ENCODE measurements around the gene HES4. TPM values are rescaled to one million over a fixed set of nuclear protein-coding genes. Genes with fewer than 3 reads are reported as not detected.

HES4 gene
- total and polyA plus RNA-seq, 2 donors (not counting 3 experiments of a cell fraction or from before 2014, with no cell fraction given): 30.5 to 37.6 TPM

DNA sequence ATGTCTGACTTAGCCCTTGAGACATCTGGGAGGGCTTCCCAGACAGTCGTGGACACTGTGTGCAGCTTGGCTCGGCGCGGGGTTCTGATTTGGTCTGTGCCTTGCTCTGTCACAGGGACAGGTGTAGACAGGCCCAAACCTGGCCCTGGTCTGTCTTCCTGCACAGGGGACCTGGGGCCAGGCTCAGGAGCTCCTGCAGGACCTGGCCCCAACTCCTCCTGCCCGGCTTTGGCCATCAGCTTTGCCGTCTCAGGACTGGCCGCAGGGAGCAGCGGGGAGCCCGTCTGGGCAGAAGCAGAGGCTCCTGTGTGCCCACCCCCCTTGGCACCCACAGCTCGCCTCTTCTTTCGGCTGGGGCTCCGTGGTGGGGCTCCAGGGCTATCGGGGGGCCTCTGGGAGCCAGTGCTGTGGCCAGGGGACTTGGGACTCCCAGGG lies 19.7 kb downstream of the HES4 start:
- no peaks in the 10 kb centered on the region for H3K36me3 ChIP-seq (ENCODE audit: control insufficient read depth in 2 of 2, extremely low read depth in 1 of 2, insufficient read depth in 2 of 2, low read length in 2 of 2)
- dilution Hi-C loops (cut with MboI; ENCODE audit: extremely low pct_ligation_motif_present, low sequenced_read_pairs) (no loop called here), intact Hi-C loops (cut with micrococcal nuclease) (no loop called here)
- H2AFZ ChIP-seq (ENCODE audit: low read depth, low read length): no peak overlapping the region
- POLR2A ChIA-PET: no interaction called here
- H3K4me1 ChIP-seq (ENCODE audit: control insufficient read depth, extremely low read depth, insufficient read depth, low read length): no peaks in the 10 kb centered on the region
- no peaks in the 10 kb centered on the region for H3K27me3 ChIP-seq (ENCODE audit: control insufficient read depth in 2 of 2, insufficient read depth in 2 of 2, low read length in 2 of 2)
- H4K20me1 ChIP-seq (replicated peaks; ENCODE audit: control insufficient read depth, extremely low read depth, insufficient read depth, low read length): no peaks in the 10 kb centered on the region
- H3K9ac ChIP-seq (replicated peaks; ENCODE audit: extremely low read depth, insufficient read depth, low read length): no peak overlapping the region
- H3K4me2 ChIP-seq (ENCODE audit: insufficient read depth, low read length): no peak overlapping the region
- FAIRE-seq (no peak), DNase-seq (ENCODE audit: low read depth, low spot score) (no peak)
- H3K9me1 ChIP-seq (replicated peaks; ENCODE audit: control insufficient read depth, extremely low read depth, insufficient read depth, low read length): no peaks in the 10 kb centered on the region
- H3K79me2 ChIP-seq (ENCODE audit: control insufficient read depth, insufficient read depth, low read length): no peaks in the 10 kb centered on the region
- no peak overlapping the region for H3K27ac ChIP-seq (ENCODE audit: insufficient read depth, low read depth, low read length)
- H3K4me3 ChIP-seq (replicated peaks in 1 of 3; ENCODE audit: insufficient read depth in 1 of 3, low read depth in 1 of 3, low read length in 3 of 3): no peak overlapping the region
- TF ChIP-seq POLR2A (IDR thresholded peaks at IDR 0.05; ENCODE audit: low read depth, low read length) (no peak), FOS (IDR thresholded peaks at IDR 0.05; ENCODE audit: borderline replicate concordance, insufficient read depth, low read length) (no peak), POLR2AphosphoS5 (IDR thresholded peaks at IDR 0.05; ENCODE audit: insufficient read depth, low read depth, low read length) (no peak), JUN (IDR thresholded peaks at IDR 0.05; ENCODE audit: borderline replicate concordance, insufficient read depth, insufficient read length, low read depth) (no peak), MYC (IDR thresholded peaks at IDR 0.05; ENCODE audit: low read depth, low read length) (no peak), GATA2 (IDR thresholded peaks at IDR 0.05; ENCODE audit: insufficient read depth, insufficient read length, low read depth, low read length) (no peak), EZH2 (IDR thresholded peaks at IDR 0.05; ENCODE audit: borderline replicate concordance, low read depth, low read length, severe bottlenecking) (no peak)
- TF ChIP-seq, protein P1, sequence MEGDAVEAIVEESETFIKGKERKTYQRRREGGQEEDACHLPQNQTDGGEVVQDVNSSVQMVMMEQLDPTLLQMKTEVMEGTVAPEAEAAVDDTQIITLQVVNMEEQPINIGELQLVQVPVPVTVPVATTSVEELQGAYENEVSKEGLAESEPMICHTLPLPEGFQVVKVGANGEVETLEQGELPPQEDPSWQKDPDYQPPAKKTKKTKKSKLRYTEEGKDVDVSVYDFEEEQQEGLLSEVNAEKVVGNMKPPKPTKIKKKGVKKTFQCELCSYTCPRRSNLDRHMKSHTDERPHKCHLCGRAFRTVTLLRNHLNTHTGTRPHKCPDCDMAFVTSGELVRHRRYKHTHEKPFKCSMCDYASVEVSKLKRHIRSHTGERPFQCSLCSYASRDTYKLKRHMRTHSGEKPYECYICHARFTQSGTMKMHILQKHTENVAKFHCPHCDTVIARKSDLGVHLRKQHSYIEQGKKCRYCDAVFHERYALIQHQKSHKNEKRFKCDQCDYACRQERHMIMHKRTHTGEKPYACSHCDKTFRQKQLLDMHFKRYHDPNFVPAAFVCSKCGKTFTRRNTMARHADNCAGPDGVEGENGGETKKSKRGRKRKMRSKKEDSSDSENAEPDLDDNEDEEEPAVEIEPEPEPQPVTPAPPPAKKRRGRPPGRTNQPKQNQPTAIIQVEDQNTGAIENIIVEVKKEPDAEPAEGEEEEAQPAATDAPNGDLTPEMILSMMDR (IDR thresholded peaks at IDR 0.05; ENCODE audit: extremely low read depth in 1 of 2, insufficient read depth in 1 of 2, low read depth in 1 of 2, low read length in 2 of 2): no peak
- TF ChIP-seq, protein P2, sequence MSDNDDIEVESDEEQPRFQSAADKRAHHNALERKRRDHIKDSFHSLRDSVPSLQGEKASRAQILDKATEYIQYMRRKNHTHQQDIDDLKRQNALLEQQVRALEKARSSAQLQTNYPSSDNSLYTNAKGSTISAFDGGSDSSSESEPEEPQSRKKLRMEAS (IDR thresholded peaks at IDR 0.05; ENCODE audit: insufficient read depth, insufficient read length): no peak
- no TSS peak for BruUV-seq (replicated peaks)
- CTCF ChIA-PET: interaction anchor here (1.8 to 5.1 kb wide), 2 partner anchors 84 to 311 kb away, joined by 7 to 77 read pairs; no protein-coding TSS in a partner anchor
- no peaks in the 10 kb centered on the region for H3K9me3 ChIP-seq (replicated peaks; ENCODE audit: control insufficient read depth, insufficient read depth, low read length)
